ENCODE data around the gene AKAP13. TPM values are rescaled to one million over a fixed set of nuclear protein-coding genes. Genes with fewer than 3 reads are reported as not detected.

AKAP13 gene
- total RNA-seq, 1 donor from 2014 or later: 149 TPM

DNA sequence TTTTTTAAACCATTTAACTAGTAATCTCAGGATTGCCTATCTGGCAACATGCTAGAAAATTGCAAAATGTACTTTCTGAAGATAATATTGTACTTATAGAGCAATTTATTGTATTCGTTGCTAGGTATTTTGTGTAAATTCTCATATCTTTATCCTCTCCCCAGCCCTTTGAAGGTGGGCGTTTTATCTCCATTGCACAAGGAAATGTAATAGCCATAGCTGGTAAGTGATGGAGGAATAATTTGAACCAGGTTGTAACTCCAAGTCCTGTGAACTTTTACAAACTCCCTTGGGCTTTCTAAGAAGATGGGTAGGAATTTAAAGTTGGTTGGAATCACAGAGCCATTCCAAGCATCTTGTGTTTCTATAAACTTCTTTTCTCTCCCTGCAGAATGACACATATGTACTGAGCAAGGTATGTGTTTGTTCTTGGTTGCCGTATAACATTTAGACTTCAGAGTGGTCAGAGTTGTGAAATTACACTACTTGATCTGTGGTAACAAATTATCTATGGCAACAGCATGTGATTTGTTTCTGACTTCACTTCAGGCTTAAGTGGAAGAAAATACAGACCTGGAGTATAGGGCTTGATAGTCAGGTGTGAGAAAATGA is 170.9 kb downstream of the AKAP13 start:
- intact Hi-C loops (cut with micrococcal nuclease): no loop called here

DNA sequence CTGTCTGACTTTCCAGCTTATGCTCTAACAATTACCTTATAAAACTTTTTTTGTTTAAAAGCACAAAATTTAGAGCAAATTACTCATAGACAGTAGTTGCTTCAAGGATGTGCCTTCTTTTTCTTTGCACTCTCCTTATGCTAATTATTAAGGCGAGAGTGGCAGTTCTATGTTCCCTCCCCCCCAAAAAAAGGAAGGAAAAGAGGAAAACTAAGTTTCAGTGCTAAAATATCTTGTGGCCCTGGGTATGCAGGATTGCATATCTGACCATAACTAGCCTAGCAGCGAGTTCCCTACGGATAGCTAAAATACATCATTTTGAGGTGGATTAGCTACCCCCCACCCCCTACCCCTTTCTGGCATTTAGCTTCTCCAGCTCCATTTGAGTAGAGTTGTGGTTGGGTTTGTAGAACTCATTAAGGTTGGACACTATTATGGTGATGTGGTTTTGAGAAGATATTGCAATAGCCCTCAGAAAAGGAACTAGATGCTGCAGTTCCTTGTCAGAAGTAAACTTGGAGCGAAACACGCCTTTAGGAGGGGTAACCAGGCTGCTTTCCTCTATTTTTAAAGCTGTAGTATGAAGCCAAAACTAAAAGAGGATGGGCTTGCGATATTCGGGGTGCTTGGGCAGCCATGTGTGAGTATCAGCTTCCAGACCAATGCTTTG is 174.6 kb downstream of the AKAP13 start:
- intact Hi-C loops (cut with micrococcal nuclease): no loop called here

DNA sequence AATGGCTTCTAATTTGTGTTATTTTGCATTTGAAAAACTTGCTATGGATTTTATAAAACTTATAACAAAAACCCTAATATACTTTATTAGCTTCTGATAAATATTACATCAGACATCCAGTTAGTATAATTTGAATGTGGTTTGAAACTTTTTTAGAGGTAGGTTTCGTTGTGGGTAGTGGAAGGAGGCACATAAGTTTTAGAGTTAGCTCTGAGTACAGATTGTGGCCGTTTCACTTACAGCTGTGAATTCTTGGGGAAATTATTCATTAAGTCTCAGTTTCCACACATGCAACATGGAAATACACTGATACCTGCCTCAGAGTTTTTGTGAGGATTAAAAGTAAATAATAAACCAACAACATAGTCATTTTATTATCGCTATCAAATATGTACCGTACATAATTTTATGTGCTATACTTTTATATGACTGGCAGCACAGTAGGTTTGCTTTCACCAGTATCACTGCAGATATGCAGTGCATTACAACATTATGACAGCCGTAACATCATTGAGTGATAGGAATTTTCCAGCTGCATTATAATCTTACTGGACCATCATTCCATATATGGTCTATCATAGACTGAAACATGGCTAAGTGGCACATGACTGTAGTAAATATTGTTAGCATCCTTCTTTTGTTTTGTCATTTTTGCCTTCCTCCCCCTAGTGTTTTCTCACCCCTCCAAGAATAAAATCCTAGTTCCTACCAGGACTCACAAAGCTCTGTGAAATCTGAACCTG is 175.6 kb downstream of the AKAP13 start:
- intact Hi-C loops (cut with micrococcal nuclease): no loop called here

DNA sequence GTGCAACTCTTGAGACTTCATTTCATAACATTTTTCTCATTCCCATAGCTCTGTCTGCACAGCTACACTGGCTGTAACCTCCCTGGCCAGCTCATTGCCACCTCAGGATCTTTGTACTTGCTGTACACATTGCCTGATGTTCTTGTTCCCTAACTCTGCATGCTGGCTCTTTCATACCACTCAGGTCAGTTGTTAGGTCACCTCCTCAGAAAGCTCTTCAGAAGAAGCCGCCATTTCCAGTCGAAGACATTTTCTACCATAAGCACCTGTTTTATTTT is 176.2 kb downstream of the AKAP13 start:
- intact Hi-C loops (cut with micrococcal nuclease): no loop called here

- intact Hi-C loops (cut with micrococcal nuclease): no loop called here
Observed at GRCh38 chr15:85557385-85557784, 177.0 kb downstream of the AKAP13 start.

DNA sequence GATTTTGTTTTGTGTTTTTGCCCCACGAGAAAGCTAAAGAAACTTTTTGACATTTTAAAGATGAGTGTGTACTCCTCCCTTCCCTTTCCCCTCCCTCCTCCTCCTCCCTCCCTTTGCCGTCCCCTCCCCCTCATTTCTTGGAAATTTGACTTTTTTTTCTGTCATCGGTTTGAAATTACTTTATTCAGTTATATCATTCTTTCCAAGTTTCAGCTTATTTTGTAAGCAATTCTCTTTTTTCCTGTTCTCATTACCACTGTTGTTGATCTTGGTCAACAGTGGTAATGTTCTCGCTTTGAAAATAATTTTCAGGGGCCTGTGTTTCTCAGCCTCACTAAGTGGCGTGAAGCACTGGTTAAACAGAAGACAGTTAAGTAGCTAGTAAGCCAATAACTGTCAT is 178.4 kb downstream of the AKAP13 start:
- intact Hi-C loops (cut with micrococcal nuclease): loop anchor here (2.0 kb wide), 1 partner anchor 22 kb away; no protein-coding TSS in a partner anchor

DNA sequence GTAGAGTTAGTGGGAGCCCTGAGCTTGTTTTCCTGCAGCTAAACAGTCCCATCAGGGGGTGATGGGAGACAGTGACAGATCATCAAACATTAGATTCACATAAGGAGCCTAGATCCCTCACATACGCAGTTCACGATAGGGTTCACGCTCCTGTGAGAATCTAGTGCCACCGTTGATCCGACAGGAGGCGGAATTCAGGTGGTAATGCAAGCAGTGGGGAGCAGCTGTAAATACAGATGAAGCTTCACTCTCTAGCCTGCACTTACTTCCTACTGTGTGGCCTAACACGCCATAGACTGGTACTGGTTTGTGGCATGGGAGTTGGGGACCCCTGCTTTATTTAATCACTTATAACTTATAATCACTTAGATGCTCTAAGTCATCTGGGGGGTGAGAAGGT is 179.1 kb downstream of the AKAP13 start:
- intact Hi-C loops (cut with micrococcal nuclease): loop anchor here (2.0 kb wide), 1 partner anchor 21 kb away; no protein-coding TSS in a partner anchor

DNA sequence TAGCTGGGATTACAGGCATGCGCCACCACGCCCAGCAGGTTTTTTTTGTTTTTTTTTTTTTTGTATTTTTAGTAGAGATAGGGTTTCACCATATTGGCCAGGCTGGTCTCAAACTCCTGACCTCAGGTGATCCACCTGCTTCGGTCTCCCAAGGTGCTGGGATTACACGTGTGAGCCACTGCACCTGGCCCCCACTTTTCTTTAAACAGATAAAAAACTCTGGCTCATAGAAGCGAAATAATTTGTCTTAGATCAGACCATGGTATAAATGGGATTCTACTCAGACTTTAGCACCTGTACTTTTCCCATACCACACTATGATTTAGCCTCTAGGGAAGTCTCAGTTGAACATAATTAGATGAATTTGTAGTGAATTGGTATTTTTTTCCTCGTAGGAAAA is 182.4 kb downstream of the AKAP13 start:
- intact Hi-C loops (cut with micrococcal nuclease): no loop called here

- intact Hi-C loops (cut with micrococcal nuclease): no loop called here
Observed at GRCh38 chr15:85563328-85563727, 182.9 kb downstream of the AKAP13 start.

- intact Hi-C loops (cut with micrococcal nuclease): no loop called here
Observed at GRCh38 chr15:85563731-85564130, 183.3 kb downstream of the AKAP13 start.

- intact Hi-C loops (cut with micrococcal nuclease): no loop called here
Observed at GRCh38 chr15:85564686-85565085, 184.3 kb downstream of the AKAP13 start.

- intact Hi-C loops (cut with micrococcal nuclease): no loop called here
Observed at GRCh38 chr15:85568261-85568808, 187.9 kb downstream of the AKAP13 start.

DNA sequence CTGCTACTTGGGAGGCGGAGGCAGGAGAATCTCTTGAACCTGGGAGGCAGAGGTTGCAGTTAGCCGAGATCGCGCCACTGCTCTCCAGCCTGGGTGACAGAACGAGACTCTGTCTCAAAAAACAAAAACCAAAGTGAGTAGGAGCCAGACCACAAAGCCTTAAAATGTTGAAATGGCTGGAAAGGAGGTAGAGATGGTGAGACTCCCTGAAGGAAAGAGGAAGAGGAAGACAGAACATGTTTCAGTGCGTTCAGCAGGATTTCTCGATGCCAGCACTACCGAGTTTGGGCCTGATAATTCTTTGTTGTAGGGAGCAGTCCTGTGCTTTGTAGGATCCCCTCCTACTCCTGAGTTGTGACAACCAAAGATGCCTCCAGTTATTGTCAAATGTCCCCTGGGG is 189.9 kb downstream of the AKAP13 start:
- intact Hi-C loops (cut with micrococcal nuclease): no loop called here

DNA sequence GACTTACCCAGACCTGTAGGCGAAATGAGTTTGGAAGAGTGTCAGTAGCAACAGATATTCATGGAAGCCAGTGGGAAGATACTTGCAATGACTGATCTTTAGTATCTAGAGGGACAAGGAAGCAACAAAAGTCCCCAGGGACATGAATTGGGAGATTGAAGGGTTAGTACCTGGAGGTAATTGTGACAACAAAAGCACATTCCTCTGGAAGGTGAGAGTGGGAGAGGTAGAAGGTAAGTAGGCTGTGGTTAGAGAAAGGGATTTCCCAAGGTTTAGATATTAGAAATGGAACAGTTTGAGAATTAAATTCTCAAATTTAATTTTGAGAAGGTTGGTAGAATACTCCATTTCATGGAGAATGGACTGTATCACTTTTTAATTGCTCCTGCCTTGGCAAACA is 191.4 kb downstream of the AKAP13 start:
- intact Hi-C loops (cut with micrococcal nuclease): no loop called here

DNA sequence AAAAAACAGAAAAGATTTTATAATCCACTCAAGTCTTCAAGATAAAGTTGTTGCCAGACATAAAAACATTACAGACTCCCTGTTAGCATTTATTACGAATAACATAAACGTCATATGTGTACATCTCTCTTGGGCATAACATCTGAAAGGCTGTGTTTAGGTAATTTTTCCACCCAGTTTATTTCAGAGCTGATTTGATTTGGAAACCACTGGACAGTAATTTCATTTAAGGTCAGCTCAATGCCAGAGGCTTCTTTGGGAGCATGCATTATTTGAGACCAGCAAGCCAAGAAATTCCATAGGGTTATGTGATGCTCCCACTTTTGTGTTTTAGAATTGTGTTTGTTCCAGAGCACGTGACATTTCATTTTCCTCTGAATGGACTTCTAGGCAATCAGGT is 196.0 kb downstream of the AKAP13 start:
- intact Hi-C loops (cut with micrococcal nuclease): no loop called here

DNA sequence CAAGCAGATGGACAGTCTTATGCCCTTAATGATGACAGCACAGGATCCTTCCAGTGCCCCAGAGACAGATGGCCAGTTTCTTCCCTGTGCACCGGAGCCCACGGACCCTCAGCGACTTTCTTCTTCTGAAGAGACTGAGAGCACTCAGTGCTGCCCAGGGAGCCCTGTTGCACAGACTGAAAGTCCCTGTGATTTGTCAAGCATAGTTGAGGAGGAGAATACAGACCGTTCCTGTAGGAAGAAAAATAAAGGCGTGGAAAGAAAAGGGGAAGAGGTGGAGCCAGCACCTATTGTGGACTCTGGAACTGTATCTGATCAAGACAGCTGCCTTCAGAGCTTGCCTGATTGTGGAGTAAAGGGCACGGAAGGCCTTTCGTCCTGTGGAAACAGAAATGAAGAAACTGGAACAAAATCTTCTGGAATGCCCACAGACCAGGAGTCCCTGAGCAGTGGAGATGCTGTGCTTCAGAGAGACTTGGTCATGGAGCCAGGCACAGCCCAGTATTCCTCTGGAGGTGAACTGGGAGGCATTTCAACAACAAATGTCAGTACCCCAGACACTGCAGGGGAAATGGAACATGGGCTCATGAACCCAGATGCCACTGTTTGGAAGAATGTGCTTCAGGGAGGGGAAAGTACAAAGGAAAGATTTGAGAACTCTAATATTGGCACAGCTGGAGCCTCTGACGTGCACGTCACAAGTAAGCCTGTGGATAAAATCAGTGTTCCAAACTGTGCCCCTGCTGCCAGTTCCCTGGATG is 198.7 kb downstream of the AKAP13 start:
- intact Hi-C loops (cut with micrococcal nuclease): no loop called here

DNA sequence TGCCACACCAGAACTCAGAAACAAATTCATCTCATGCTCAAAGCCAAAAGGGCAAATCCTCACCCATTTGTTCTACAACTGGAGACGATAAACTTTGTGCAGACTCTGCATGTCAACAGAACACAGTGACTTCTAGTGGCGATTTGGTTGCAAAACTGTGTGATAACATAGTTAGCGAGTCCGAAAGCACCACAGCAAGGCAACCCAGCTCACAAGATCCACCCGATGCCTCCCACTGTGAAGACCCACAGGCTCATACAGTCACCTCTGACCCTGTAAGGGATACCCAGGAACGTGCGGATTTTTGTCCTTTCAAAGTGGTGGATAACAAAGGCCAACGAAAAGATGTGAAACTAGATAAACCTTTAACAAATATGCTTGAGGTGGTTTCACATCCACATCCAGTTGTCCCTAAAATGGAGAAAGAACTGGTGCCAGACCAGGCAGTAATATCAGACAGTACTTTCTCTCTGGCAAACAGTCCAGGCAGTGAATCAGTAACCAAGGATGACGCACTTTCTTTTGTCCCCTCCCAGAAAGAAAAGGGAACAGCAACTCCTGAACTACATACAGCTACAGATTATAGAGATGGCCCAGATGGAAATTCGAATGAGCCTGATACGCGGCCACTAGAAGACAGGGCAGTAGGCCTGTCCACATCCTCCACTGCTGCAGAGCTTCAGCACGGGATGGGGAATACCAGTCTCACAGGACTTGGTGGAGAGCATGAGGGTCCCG is 199.7 kb downstream of the AKAP13 start:
- intact Hi-C loops (cut with micrococcal nuclease): loop anchor here (2.0 to 10.0 kb wide), 4 partner anchors 21 to 127 kb away; no protein-coding TSS in a partner anchor

DNA sequence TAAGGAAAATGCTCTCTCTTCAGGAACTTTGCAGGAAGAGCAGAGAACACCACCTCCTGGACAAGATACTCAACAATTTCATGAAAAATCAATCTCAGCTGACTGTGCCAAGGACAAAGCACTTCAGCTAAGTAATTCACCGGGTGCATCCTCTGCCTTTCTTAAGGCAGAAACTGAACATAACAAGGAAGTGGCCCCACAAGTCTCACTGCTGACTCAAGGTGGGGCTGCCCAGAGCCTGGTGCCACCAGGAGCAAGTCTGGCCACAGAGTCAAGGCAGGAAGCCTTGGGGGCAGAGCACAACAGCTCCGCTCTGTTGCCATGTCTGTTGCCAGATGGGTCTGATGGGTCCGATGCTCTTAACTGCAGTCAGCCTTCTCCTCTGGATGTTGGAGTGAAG is 200.5 kb downstream of the AKAP13 start:
- intact Hi-C loops (cut with micrococcal nuclease): loop anchor here (1.0 to 10.0 kb wide), 6 partner anchors 22 to 126 kb away; no protein-coding TSS in a partner anchor

DNA sequence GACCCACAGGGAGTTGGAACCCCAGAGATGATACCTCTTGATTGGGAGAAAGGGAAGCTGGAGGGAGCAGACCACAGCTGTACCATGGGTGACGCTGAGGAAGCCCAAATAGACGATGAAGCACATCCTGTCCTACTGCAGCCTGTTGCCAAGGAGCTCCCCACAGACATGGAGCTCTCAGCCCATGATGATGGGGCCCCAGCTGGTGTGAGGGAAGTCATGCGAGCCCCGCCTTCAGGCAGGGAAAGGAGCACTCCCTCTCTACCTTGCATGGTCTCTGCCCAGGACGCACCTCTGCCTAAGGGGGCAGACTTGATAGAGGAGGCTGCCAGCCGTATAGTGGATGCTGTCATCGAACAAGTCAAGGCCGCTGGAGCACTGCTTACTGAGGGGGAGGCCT is 201.1 kb downstream of the AKAP13 start:
- intact Hi-C loops (cut with micrococcal nuclease): loop anchor here (1.0 to 10.0 kb wide), 6 partner anchors 23 to 126 kb away; no protein-coding TSS in a partner anchor
